Fibroblast of skin of scalp (primary cell): Measurements from ENCODE around the gene LCT.

ENCODE experiments used
- DNase-seq: peaks from one replicate; pipeline ENCODE4 v3.0.0-alpha.2; 2013

LCT gene

DNA sequence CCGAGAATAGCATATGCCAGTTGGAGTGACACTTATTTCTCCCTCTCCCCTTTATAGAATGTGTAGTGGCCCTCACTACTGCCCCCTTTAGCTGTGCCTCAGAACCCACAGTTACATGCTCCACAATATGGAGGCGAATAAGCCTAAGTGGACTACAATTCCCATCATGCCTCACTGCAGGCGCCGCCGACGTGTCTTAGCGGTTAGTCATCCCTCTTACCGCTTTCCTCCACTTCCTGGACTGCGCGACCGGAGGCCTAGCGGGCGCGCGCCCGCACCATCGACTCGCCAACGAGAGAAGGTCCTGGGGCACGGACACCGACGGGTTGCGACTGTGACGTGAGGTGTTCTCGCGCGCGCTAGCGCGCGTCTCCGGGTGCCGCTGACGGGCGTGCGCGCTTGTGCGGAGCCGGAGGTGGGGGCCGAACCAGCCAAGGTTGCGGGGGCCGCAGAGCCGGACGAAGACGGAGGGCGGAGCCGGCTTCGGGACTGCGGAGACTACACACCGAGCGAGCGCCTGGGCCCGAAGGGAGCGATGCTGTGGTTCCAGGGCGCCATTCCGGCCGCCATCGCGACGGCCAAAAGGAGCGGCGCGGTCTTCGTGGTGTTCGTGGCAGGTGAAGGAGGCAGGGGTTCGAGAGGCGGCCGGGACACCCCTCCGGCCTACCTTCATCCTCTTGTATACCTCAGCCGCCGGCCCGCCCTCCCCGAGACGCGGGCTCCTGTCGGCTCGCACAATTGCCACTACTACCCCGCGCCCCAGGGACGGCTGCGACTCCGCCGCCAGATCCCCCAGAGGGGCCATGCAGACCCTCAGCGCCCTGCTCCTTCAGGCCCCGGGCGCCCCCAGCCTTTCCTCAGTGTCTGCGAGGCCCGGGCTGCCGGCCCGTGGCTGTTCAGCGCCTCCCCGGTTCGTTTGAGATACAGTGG, 95.3 kb downstream of the LCT start, which contains the start of gene UBXN4:
Gene UBXN4 (plus strand): TSS at position 461 of the 930 bp plus-strand sequence. CDS start 75 bp downstream, at position 536.
- DNase-seq, result peak; percentile 99

DNA sequence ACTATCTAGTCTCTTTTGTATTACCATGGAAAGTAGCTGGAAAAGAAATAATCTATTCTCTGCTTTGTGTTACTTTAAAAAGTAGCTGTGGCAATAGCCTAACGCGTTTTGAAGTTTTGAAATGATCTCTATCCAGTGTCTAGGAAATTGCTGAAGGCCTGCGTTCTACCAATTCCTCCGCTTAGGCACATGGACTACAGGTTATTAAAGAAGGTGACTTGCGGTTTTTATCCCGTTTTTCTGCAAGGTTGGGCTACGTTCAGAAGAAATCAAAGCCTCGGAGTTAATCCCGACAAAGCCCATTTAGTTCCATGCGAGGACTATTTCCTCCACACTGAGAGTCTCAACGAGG, 96.0 kb downstream of the LCT start:
- no peak for DNase-seq

DNA sequence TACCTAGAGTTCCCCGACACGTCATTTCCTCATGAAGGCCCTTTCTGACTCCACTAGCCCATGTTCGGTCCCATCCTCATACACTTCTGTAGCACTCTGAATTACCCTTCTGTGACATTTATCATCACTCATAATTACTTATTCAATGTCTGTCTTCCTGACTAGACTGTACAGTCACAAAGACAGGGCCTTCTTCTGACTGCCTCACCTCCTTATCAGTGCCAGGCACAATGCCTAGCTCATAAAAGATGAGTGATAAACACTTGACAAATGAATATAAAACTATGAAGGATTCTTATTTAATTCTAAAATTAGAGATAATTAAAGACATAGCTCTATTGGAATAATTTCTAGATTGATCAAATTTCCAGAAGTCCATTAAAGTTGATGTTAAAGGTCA, 96.8 kb downstream of the LCT start:
- no peak for DNase-seq
